IPS-NIHi11 (cell line): Measurements from ENCODE around the gene LRRC49.

ENCODE experiments used
- DNase-seq: peaks from one replicate; pipeline ENCODE4 v3.0.0; 2012; ENCODE audit warnings: mixed read lengths, low spot score

The LRRC49 gene

DNA sequence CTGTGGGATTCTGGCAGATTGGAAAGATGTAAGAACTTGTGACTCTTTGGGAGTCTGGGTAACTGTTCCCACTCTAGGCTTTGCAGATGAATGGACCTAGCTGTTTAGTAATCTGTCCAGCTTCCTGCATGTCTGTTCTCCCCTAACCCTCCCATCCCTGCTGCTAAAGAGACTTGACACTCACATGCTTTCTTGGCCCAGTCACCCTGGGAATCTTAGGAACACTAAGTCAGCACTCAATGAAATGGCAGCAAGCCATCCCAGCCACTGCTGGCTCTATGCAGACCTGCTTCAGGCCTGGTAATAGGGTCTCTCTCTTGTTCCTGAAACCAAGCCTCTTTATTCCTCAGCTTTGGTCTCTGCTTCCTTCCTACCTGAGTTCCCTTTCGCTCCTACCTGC is 158.9 kb downstream of the LRRC49 start:
- no peak for DNase-seq

DNA sequence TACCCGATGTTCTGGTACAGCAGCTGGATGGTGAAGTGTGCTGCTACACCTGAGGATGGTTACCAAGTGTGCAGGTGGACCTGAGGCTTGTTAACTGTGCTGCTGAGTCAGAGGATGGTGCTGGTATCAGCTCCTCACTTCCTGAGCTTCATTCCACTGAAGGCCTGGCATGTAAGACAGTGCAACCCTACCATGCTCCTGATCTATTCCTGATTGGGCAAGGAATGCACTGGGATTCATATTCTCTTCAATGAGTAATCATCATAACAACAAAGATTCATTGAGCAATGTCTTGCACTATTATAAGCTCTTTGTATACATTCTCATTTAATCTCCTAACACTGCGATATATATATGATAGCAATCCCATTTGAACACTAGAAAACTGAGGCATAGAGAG is 159.7 kb downstream of the LRRC49 start:
- DNase-seq: no peak

DNA sequence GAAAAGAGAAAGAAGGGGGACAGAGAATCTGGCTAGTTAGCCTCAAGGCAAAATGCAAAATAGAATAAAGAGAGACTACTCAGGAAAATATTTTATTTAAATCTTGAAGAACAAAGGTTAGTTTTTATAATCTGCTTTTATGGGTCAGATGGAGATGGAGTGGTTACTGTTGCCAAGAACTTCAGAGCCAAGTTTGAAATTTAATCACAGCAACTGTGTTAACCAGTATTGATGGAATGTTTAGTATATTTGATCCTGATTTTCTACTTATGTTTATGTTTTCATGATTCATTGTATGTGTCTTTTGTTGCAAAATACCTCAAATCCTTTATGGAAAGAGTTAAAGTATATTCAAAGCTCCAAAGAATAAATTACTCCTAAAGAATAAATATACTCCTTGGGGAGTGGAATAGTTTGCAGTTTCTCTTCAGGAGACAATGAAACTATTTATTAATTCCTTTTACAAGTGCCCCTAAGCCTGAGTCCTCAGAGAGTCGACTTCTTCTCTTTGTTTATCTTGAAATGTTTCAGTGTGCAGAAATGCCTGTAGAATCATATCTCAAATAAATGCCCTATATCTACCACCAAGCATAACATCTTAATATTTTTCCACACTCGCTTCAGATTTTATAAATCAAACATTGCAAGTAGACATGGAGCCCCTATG is 161.8 kb downstream of the LRRC49 start:
- DNase-seq: no peak

DNA sequence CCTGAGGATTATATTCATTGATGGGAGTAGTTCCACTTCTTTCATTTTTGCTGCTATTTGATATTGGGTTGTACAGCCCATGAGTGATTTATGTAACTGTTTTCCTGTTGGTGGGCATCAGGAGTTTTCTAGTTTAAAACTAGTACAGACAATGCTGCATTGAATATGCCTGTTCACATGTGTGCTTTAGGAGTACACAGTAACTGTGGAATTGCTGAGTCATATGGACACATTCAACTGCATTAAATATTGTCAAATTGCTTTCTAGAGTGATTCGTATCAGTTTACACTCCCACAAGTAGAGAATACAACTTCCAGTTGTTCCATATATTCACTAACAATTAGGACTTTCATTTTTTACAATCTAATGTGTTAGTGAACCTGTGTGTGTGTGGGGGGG is 162.8 kb downstream of the LRRC49 start:
- DNase-seq: no peak

DNA sequence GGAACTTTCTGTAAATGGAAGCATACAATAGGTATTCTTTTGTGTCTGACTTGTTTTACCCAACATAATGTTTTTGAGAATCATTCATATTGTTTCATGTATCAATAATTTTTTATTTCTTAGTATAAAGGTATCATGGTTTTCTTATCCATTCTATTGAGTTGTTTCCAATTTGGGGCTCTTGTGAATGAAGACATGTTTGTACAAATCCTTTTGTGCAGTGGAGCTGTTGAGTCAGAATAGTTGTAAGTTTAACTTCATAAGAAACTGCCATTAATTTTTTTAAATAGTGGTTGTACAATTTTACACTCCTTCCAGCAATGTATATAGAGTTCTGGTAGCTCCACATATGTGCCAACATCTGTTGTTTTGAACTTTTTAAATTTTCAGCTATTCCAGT is 163.5 kb downstream of the LRRC49 start:
- no peak for DNase-seq

GRCh38 chr15:71057143-71057542 is 164.5 kb downstream of the LRRC49 start:
- DNase-seq: no peak

DNA sequence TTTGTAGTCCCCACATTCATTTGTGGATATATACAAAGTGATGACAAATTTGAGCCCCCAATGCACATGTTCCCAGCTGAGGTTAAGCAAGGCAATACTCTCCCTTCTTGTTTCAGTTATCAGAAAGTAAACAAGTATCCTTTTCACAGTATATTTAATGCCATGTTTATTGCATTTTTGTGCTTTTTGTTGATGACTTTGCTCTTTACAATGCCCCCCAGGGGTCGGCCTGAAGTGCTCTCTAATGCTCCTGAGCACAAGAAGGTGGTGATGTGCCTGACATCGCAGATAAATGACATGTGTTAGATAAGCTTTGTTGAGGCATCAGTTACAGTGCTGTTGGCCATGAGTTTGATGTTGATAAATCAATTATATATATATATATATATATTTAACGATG is 165.0 kb downstream of the LRRC49 start:
- DNase-seq: no peak

DNA sequence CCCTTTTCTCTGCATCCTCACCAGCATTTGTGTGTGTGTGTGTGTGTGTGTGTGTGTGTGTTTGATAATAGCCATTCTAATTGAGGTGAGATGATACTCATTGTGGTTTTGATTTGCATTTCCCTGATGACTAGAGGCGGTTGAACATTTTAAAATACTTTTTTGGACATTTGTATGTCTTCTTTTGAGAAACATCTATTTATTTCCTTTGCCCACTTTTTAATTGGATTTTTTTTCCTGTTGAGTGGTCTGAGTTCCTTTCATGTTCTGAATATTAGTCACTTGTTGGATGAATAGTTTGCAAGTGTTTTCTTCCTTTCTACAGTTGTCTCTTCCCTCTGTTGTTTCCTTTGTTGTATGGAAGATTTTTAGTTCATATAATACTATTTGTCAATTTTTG is 168.4 kb downstream of the LRRC49 start:
- no peak for DNase-seq

DNA sequence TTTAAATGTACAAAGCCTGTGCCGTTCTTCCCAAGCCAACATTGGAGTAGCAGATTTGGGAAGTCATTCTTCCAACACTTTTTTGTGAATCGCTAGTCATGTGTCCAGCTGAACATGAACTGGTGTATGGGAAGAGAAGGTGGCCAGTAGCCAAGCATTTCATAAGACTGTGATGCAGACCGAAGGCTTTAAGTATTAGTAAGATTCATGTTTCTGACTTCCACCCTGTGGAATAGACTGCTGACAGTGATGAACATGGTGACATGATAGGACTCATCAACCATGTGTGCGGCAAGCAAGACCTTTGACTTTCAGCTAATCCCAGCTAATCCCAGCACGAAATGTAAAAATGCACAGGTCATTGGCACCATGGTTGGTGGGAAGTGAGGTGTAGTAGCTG is 174.4 kb downstream of the LRRC49 start:
- DNase-seq: no peak

- DNase-seq: no peak
Observed at GRCh38 chr15:71069693-71070092, 177.1 kb downstream of the LRRC49 start.

DNA sequence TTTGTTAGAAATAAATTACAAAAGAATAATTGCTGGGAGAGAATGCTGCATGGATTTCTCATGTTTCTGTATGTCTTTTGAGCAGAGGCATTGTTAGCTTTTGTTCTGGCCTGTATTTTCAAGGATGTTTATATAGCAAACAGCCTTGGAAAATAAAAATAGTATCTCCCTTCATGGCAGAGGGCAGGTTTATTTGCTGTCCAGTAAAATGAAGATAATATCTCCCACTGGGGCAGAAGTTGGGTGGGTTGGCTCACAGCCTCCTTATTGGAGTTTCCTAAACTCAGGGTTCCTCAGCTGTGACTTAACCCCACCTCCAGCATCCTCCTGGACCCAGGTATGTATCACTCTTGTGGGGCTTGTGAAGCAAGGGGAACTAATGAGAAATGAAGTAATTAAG is 178.9 kb downstream of the LRRC49 start:
- no peak for DNase-seq

GRCh38 chr15:71072423-71072822 is 179.8 kb downstream of the LRRC49 start:
- no peak for DNase-seq

DNA sequence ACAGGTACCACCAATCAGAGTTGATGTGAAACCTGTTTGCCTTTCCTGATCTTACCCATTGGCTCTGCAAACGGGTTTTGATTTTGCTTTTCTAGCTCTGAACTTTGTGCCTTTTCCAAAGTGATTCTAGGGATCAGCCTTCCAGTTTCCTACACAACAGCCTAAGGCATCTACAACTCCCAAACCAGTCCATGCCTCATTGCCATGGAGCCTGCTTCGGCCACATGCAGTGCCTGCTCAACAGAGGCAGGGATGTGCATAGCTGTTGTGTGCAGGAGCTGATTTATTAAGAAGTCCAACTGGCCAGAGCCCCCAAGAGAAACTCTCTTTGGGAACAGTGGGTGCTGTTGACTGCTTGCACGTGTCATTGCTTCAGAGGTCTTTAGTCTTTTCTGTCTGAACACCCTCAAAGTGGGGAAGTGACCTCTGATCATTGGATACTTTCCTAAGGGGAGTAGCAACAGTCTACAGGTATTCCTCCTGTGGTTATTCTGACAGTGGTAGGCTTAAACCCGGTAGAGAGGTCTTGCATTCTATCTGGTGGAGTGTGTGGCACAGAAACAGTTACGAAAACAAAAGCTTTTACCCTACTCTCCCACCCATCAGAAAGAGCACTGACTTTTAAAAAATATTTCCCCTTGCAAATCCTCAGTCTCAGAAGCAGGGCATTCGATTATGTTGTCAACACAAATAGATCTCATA is 186.0 kb downstream of the LRRC49 start:
- no peak for DNase-seq

GRCh38 chr15:71079208-71080044 is 186.8 kb downstream of the LRRC49 start:
- no peak for DNase-seq

GRCh38 chr15:71080166-71080565 is 187.5 kb downstream of the LRRC49 start:
- DNase-seq: no peak

DNA sequence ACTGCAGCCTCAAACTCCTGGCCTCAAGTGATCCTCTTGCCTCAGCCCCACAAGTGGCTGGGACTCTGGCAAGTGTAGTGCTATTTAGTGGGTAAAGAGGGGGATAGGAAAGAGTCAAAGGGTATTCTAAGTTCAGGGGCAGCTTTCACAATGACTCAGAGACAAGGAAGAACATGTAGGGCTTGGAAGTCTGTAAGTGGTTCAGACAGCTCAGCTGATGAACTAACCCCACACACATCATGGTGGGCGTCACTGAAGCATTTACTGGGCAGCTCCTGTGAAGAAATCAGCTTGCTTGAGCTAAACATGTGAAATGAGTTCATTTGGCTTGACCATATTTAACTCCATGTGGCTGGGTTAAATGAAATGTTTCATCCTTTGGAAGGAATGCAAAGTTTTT is 188.1 kb downstream of the LRRC49 start:
- no peak for DNase-seq

DNA sequence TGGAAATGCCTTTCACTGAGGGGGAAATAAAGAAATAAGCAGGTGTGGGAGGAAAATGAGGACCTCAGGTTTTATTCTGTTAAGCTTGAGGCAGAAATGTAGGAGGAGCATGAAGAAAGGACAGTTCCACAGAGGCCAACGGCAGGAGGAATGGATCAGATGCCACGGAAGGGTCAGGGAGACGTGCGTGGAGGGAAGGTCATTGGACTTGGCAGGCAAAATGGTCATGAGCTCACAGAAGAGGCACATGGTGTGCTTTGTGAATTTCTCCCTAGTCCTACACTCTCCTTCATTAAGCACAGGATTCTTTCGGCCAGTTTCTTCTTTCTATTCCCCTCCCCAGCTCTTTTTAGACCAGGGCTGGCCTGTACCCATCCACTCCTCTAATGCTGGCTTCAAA is 190.2 kb downstream of the LRRC49 start:
- no peak for DNase-seq

- no peak for DNase-seq
Observed at GRCh38 chr15:71083349-71083748, 190.7 kb downstream of the LRRC49 start.

DNA sequence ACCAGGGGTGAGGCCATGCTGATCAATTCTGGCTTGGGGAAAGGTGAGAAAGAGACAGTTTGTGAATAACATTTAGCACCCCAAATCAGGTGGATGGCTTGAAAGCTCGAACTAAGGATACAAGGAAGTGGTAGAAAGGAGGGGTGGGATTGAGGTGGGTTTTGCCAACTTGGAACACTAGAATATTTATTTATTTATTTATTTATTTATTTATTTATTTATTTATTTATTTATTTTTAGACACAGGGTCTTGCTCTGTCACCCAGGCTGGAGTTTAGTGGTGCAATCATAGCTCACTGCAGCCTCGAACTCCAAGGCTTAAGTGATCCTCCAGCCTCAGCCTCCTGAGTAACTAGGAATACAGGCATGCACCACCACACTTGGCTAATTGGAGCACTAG is 191.6 kb downstream of the LRRC49 start:
- no peak for DNase-seq

GRCh38 chr15:71085809-71086208 is 193.2 kb downstream of the LRRC49 start:
- peak; percentile 67 for DNase-seq

DNA sequence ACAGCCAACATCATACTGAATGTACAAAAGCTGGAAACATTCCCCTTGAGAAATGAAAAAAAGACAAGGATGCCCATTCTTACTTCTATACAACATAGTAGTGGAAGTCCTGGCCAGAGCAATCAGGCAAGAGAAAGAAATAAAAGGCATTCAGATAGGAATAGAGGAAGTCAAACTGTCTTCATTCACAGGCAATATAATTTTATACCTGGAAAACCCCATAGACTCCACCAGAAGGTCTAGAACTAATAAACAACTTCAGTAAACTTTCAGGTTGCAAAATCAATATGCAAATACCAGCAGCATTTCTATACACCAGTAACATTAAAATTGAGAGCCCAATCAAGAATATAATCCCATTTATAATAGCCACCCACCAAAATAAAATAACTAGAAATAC is 195.5 kb downstream of the LRRC49 start:
- no peak for DNase-seq

- DNase-seq: no peak
Observed at GRCh38 chr15:71088683-71089082, 196.1 kb downstream of the LRRC49 start.

GRCh38 chr15:71089801-71090200 is 197.2 kb downstream of the LRRC49 start:
- no peak for DNase-seq
